Stimulated activated naive CD8-positive, alpha-beta T cell treated with anti-CD3 and anti-CD28 coated beads, Interleukin-15, amount 100 ng/mL, for 72 hours (primary cell): ENCODE results near the gene PCSK6.
"Not testable (repeated sequence)": the region's sequence is repeated elsewhere in the genome, so short reads cannot be mapped to it uniquely, and the experiment has no call there.

Experiments used
- ATAC-seq: fragments of 150-1000 bp; cut with Tn5 transposase; 2 replicates; pipeline ENCODE4 v1.10.0; 2021; ENCODE audit warnings: mild to moderate bottlenecking, moderate library complexity
- DNase-seq, 2 donors: peaks; one replicate each; pipeline ENCODE4 v3.0.0; 2021 to 2022
- H3K27ac Mint-ChIP-seq, 2 donors: one replicate each; pipeline ENCODE4 v1.8.0; 2022; ENCODE audit warnings: mild to moderate bottlenecking in 2 of 2, mixed read lengths in 2 of 2, moderate library complexity in 2 of 2
- H3K27me3 Mint-ChIP-seq: one replicate; pipeline ENCODE4 v1.8.0; 2022; ENCODE audit warnings: mixed read lengths
- H3K4me1 Mint-ChIP-seq: one replicate; pipeline ENCODE4 v1.8.0; 2022; ENCODE audit warnings: mild to moderate bottlenecking, mixed read lengths
- H3K4me3 Mint-ChIP-seq, 2 donors: one replicate each; pipeline ENCODE4 v1.8.0; 2022; ENCODE audit warnings: mild to moderate bottlenecking in 2 of 2, mixed read lengths in 2 of 2, moderate library complexity in 1 of 2
- H3K9me3 Mint-ChIP-seq, 2 donors: one replicate each; pipeline ENCODE4 v1.8.0; 2022; ENCODE audit warnings: mixed read lengths in 2 of 2

PCSK6 gene

DNA sequence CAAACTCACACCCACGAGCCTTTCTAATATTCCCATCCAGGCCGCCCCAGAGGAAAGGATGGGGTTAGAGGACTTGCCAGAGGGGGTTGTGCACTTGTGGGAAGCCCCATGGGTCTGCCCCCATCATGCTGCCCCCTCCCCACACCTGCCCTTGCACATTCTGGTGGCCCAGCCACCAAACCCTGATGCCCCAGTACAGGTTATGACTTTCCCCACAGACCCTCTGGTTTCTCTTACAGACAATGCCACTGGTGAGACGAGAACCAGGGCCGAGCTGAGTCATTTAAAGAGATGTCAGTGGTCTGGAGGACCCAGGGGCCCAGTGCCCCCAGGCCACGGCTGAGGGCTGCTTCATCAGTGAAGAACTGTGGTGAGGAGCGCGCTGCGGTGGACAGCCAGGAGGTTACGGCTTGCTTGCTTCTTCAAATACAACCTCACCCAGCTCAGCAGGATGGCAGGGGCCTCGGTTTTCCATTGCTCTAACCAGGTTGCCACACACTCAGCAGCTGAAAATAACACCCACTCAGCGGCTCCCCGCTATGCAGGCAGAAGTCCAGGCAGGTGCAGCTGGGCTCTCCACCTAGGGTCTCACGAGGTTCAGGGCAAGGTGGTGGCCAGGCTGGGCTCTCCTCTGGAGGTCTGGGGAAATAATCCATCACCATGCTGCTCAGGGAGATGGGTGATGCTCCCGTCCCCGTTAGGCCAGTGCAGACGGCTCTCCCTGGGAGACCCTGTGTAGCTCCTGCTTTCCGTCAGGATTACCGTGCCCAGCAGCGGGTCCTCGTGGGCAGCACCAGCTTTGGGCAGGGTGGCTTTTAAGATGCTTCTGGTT lies 180.7 kb downstream of the PCSK6 start:
- ATAC-seq (peak; percentile 22), DNase-seq (no peak)
- no peaks in the 10 kb centered on the region for H3K4me1 Mint-ChIP-seq
- no peak overlapping the region for H3K27ac Mint-ChIP-seq
- no peaks in the 10 kb centered on the region for H3K27me3 Mint-ChIP-seq
- H3K9me3 Mint-ChIP-seq: no peaks in the 10 kb centered on the region
- H3K4me3 Mint-ChIP-seq: no peak overlapping the region

DNA sequence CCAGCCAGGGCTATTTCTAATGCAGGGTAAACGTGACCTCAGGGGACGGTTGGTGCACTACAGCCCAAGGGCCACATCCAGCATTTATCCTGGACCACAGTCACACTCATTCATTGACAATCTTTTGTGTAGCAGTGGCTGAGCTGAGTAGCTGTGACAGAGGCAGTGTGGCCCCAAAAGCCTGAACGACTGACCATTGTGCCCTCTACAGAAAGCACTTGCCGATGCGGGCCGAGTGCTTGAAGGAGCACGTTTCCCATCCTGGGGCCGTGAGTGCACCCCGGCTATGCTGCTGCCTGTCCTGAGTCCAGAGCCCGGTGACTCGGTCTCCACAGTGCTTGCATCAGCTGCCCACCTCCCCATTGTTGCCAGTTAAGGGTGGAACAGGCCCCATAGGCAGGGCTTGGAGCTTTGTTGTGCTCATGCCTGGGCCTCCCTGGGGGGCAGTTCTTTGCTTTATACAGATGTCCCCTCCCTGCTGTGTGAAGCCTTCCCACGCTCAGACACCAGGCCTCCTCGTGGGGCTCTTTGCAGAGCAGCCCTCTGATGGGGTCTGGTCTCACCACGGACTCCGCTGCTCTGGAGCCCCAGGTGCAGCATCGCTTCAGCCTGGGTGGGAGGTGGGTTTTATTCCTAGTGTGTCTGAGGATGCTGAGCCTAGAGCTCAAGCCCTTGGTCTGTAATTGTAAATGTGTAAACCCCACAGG lies 181.5 kb downstream of the PCSK6 start:
- Mint-ChIP-seq H3K9me3 (no peaks in the 10 kb centered on the region), H3K27ac (no peak overlapping the region), H3K4me3 (no peak overlapping the region), H3K27me3 (no peaks in the 10 kb centered on the region), H3K4me1 (no peaks in the 10 kb centered on the region)
- ATAC-seq (peak; percentile 7), DNase-seq (no peak)

DNA sequence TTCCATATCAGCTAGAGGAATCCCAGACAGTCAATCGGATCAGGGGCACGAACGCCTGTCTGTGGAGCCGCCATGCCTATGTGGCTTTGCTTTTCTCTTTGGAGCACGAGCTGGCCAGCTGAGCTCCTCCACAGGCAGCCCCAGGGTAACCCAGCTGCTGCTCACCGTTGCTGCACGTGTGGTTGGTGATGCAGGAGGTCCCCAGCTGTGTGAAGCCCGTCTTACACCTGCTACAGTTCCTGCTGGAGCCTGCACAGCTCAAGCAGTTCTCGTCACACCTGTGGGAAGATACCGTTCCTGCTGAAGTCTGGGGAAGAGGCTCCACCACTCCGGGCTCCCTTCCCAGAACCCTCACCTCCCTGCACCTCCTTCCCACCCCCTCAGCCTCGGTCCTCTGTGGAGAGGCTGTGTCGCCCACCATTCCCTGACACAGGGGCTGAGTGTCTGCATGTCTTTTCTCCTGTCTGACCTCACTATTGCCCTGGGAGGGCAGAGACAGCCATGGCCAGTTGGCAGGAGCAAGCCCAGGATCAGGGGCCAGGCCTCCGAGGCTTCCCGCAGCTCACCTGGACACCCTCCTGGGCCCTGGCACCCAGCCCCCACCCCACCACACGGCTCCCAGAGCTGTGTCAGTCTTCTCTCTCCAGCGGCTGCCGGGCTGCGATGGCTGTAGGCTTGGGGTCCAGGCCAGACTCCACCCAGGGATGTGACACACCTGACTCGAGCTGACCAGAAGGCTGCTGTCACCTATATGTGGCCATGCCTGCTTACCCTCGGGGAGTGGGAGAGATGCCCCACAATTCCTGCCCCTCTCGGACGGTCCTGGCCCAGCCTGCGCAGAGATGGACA lies 182.2 kb downstream of the PCSK6 start:
- DNase-seq: no peak

DNA sequence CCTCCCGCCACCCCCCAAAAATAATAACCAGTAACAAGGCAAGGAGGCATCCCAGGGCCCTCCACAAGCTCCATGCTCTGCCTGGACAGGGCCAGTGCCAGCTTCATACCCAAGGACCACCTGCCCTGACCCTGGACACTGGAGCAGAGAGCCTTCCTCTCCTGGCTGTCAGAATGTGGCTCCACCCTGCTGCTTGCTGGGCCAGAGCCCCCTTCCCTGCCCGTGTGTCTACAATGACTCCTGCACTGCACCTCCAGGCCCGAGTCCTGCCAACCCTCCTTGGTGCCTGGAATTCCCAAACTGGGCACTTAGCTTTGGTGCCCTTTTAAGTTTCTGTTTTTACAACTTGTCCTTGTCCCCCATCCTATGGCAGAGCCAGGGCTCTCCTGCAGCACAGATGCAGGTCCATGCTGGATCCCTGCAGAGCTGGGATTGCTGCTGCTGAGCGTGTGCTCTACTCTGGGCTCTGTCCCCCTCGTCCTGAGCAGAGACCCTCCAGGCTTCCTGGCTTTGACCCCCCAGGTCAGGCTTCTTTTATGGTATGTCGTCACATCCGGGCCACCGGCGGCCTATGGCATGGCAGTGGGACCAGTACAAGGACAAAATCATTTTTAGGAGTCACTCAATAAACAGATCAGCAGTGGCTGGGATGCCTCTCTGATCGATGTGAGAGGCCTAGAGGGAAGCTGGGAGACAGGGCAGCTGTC lies 183.0 kb downstream of the PCSK6 start:
- Mint-ChIP-seq H3K4me1 (no peaks in the 10 kb centered on the region), H3K27me3 (no peaks in the 10 kb centered on the region), H3K9me3 (no peaks in the 10 kb centered on the region), H3K27ac (peak overlapping the region in 1 of 2 donors; percentile 68), H3K4me3 (no peak overlapping the region)
- DNase-seq (no peak), ATAC-seq (no peak)

More for the DNA sequence above, 182.2 kb downstream of the PCSK6 start:
- H3K9me3 Mint-ChIP-seq: no peaks in the 10 kb centered on the region
- no peaks in the 10 kb centered on the region for H3K27me3 Mint-ChIP-seq
- no peak overlapping the region for H3K4me3 Mint-ChIP-seq
- H3K4me1 Mint-ChIP-seq: no peaks in the 10 kb centered on the region
- no peak for ATAC-seq
- H3K27ac Mint-ChIP-seq: no peak overlapping the region

DNA sequence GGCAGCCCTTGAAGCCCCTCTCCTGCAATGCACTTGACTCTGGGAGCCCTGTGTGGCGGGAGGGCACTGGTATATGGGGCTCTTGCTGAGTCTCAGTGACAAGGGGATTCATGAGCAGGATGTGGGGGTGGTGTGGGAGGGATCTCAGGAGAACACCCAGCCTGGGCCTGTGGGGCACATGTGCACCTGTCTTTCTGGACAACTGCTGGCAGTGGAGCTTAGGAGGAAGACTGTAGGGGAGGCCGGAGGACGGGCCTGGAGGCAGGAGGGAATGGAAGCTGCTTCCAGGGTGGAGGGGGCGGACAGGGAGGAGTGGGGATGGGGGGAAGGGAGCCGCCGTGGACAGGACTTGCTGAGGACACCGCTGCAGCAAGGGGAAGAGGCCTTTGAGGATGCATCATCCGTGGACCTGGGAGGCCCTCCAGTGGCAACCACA lies 183.7 kb downstream of the PCSK6 start:
- no peak for DNase-seq
- Mint-ChIP-seq H3K4me1 (no peaks in the 10 kb centered on the region), H3K4me3 (no peak overlapping the region), H3K27me3 (no peaks in the 10 kb centered on the region), H3K27ac (no peak overlapping the region), H3K9me3 (no peaks in the 10 kb centered on the region)
- ATAC-seq: no peak

DNA sequence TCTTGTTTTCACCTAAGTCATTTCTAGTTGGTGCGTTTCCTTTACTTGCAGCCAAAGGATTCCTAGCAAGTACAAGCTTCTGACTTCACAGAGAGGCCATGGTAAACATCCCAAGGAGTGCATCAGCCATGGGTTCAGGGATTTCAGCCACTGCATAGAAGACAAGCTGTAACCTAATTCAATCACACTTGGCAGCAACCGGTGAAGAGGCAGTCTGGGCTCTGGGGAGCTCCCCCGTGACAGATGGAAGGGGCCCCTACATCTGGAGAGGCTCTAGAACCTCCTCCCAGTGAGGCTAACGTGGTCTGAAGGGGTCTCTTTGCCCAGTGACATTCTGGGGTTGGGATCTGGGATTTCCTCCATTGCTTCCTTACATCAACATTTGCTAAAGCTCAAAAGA lies 186.1 kb downstream of the PCSK6 start:
- no peak overlapping the region for H3K27ac Mint-ChIP-seq
- no peaks in the 10 kb centered on the region for H3K9me3 Mint-ChIP-seq
- no peak overlapping the region for H3K4me3 Mint-ChIP-seq
- ATAC-seq (no peak), DNase-seq (no peak)
- no peaks in the 10 kb centered on the region for H3K4me1 Mint-ChIP-seq
- H3K27me3 Mint-ChIP-seq: no peaks in the 10 kb centered on the region

DNA sequence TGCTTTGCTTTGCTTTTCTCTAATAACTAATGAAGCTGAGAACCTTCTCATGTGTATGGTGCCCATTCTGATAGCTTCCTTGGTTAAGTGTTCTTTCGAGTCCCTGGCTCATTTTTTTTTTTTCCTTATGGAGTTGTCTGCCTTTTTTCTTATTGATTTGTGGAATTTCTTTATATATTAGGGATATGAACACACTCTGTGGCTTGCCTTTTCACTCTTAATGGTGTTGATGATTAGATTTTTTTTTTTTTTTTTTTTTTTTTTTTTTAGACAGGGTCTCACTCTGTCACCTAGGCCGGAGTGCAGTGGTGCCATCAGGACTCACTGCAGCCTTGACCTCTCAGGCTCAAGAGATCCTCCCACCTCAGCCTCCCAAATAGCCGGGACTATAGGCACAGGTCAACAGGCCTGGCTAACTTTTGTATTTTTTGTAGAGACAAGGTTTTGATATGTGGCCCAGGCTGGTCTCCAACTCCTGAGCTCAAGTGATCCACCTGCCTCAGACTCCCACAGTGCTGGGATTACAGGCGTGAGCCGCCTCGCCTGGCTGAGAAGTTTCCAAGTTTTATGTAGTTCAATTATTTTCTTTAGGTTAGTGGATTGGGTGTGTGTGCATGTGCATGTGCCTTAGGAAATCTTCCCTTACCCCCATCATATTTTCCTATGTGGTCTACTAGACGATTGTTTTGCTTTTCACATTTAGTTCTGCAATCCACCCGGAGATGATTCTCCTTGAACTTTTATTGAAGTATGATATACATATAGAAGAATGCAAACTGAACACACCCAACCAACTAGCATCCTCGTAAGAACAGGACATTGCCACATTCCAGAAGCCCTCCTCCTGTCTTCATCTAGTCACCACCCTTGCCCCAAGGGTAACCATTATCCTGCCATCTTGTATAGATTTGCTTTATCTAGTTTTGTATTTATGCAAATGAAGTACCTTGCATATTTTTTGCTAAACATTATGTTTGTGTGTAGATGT lies 192.8 kb downstream of the PCSK6 start:
- Mint-ChIP-seq H3K4me3 (peak overlapping the region; percentile 97), H3K9me3 (no peaks in the 10 kb centered on the region), H3K27ac (no peak overlapping the region), H3K27me3 (no peaks in the 10 kb centered on the region), H3K4me1 (peaks cover 34% of the 10 kb centered on the region)
- DNase-seq: no peak
- ATAC-seq: no peak

DNA sequence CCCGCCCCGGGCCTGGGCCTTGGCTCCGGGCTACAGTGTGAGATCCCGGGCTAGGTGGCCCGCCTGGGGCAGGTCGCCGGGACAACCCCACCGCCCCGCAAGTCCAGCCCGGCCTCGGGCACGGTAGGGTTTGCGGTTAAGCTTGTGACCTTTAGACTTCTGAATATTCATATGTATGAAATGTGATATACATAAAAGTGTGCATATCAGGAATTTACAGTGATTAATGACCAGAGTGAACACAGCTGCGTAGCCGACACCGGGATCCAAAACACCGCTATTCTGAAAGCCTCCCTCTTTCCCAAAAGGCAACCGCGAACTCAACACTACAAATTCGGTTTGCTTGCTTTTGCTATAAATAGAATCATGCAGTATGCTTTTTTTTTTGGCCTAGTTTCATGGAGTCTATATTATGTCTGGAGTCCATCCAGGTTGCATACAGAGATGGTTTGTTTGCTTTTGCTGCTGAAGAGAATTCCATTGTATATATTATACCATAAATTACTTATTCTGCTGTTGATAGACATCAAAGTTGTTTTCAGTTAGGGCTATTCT lies 193.8 kb downstream of the PCSK6 start:
- Mint-ChIP-seq H3K4me1 (peaks cover 45% of the 10 kb centered on the region), H3K9me3 (no peaks in the 10 kb centered on the region), H3K4me3 (peak overlapping the region; percentile 97), H3K27me3 (no peaks in the 10 kb centered on the region), H3K27ac (peak overlapping the region; percentile 28 to 98)
- ATAC-seq (no peak), DNase-seq (no peak)

DNA sequence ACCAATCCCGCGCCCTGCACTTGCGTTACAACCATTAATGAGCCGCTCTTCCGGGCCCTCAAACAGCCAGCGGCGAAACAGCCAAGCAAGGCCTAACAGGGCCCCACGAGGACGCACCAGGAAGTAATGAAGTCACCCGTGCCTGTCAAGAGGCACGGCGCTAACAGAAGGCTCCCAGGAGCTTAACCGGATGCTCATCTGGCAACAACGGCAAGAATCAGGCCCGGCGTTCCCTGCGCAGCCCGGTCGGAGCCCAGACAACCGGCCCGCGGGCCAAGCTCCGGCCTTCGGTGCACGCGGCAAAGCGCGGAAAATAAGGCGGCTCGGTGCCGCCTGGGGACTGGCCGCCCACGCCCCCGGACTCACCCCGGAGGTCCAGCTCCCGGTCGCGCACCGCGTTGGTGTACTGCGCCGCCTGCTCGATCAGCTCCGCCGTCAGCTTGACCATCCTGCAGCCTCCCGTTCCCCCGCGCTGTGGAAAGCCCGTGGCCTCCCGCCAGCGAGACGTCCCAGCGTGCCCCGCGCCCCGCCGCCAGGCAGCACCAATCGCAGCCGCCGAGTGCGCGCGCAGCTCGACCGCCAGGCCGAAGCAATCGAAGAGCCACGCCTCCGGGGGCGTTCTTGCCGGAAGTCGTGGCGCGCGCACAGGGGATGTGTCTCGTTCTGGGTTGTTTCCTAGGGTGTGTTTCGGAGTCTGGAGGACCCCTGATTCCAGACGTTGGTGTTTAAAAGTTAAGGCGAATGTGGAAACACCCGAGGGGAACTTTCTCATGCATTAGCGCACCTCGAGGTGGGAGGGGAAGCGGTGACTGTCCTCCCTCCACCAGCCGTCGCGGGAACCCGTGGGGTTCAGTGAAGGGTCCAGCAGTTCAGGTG lies 194.5 kb downstream of the PCSK6 start, which contains the start of gene SNRPA1:
TSS of gene SNRPA1 (minus strand) at position 518 of the 876 bp plus-strand sequence. CDS start at position 448, 70 bp downstream.
- Mint-ChIP-seq H3K4me1 (peaks cover 52% of the 10 kb centered on the region), H3K9me3 (no peaks in the 10 kb centered on the region), H3K27ac (peak within 1 kb of the TSS; percentile 98 to 99), H3K27me3 (no peaks in the 10 kb centered on the region), H3K4me3 (peak within 1 kb of the TSS; percentile 97)
- DNase-seq (peak; percentile 96 to 97), ATAC-seq (peak; percentile 90)

DNA sequence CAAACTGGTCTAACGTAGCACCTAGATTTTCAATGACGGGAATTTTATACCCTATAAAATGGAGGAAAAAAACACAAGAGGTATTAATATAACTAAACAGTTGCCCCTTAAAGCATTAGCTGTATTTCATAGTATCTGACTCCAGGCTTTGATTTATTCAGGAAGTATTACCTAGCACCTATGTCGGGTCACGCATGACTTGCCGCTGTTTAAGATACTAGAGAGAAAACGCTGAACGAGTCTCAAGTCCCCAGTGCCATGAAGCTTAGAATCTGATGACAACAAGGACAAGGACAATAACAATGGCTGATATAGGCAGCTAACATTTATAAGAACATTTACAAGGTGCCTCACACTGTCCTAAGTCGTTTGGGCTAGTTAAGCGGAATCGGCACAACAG lies 196.4 kb downstream of the PCSK6 start:
- Mint-ChIP-seq H3K4me3 (peak overlapping the region; percentile 97), H3K27me3 (no peaks in the 10 kb centered on the region), H3K9me3 (no peaks in the 10 kb centered on the region), H3K4me1 (peaks cover 68% of the 10 kb centered on the region), H3K27ac (peak overlapping the region; percentile 98 to 99)
- DNase-seq (no peak), ATAC-seq (no peak)

DNA sequence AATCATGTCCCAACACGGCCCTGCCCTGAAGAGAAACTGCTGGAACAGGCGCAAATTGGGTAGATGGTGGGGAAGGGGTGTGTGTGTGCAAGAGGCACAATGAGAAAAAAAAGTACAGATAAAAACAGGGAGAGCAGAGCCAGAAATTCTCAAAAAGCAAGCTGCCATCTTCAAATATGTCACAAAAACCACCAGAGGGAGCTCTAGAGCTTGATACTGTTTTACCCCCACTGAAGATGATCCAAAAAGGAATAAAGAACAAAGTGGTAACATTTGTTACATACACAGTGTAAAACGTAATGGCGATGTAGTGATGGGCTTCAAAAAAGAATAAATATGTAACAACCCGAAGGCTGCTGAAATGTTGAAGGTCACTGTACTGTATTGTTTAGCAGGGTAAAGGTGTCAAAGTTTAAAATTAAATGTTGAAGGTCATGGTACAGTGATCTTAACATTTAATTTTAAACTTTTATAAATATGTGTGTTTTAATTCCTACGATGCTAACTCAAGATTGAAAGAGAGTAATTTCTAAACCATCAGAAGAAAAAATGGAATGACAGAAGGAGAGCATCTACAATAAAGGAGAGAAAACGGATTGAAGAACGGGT lies 200.5 kb downstream of the PCSK6 start:
- H3K27ac Mint-ChIP-seq: peak overlapping the region in 1 of 2 donors; percentile 74
- ATAC-seq: peak; percentile 48
- peaks cover 55% of the 10 kb centered on the region for H3K4me1 Mint-ChIP-seq
- no peaks in the 10 kb centered on the region for H3K27me3 Mint-ChIP-seq
- no peaks in the 10 kb centered on the region for H3K9me3 Mint-ChIP-seq
- H3K4me3 Mint-ChIP-seq: no peak overlapping the region
- DNase-seq: peak in 1 of 2 donors; percentile 32

DNA sequence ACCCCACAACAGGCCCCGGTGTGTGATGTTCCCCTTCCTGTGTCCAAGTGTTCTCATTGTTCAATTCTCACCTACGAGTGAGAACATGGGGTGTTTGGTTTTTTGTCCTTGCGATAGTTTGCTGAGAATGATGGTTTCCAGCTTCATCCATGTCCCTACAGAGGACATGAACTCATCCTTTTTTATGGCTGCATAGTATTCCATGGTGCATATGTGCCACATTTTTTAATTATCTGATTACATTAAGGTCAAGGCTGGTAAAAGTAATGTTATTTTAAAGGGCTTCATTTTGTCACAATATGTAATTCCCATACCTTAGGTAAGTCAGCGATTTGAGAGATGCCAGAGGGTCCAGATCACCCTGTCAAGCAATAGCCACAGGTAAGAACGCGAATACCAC lies 202.2 kb downstream of the PCSK6 start:
- H3K27ac Mint-ChIP-seq, H3K27me3 Mint-ChIP-seq, ATAC-seq, H3K9me3 Mint-ChIP-seq, H3K4me3 Mint-ChIP-seq, DNase-seq: not testable (repeated sequence)
- H3K4me1 Mint-ChIP-seq: peaks cover 41% of the 10 kb centered on the region
